ENCODE results near the gene H2BK1. TPM values are rescaled to one million over a fixed set of nuclear protein-coding genes. Genes with fewer than 3 reads are reported as not detected.

H2BK1 gene
- total and polyA plus RNA-seq, 2 experiments from 2014 or later: not detected

DNA sequence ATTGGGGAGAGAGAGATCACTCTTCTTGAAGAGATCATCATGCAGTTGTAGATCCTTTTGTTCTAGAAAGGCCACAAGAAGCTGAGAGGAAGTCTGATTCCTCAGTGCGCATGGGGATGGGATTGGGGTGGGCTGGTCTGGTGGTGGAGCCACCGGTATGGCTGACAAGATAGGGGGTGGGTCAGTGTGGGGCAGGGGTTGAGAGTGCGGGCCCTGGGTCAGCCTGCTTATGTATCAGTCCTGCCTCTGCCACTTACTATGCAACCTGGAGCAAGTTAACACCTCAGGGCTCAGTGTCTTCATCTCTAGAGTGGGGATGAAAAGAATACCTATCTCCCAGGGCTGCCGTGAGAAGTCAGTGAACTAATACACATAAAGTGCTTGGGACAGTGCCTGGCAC, 30.2 kb upstream of the H2BK1 start:
- Histone ChIP-seq H3K36me3 (replicated peaks; ENCODE audit: insufficient read depth, low read depth) (no peaks in the 10 kb centered on the region), H3K27me3 (no peaks in the 10 kb centered on the region), H3K4me2 (no peak overlapping the region), H3K9me3 (ENCODE audit: low read depth) (no peaks in the 10 kb centered on the region), H3K9me2 (replicated peaks; ENCODE audit: insufficient read depth) (no peaks in the 10 kb centered on the region), H3K79me2 (peaks cover 26% of the 10 kb centered on the region), H3K27ac (no peak overlapping the region), H4K20me1 (ENCODE audit: insufficient read depth, poor library complexity, severe bottlenecking) (peaks cover 25% of the 10 kb centered on the region), H3K4me1 (ENCODE audit: insufficient read depth) (peaks cover 10% of the 10 kb centered on the region), H2AFZ (no peak overlapping the region), H3K4me3 (no peak overlapping the region)
- TF ChIP-seq, protein P1, sequence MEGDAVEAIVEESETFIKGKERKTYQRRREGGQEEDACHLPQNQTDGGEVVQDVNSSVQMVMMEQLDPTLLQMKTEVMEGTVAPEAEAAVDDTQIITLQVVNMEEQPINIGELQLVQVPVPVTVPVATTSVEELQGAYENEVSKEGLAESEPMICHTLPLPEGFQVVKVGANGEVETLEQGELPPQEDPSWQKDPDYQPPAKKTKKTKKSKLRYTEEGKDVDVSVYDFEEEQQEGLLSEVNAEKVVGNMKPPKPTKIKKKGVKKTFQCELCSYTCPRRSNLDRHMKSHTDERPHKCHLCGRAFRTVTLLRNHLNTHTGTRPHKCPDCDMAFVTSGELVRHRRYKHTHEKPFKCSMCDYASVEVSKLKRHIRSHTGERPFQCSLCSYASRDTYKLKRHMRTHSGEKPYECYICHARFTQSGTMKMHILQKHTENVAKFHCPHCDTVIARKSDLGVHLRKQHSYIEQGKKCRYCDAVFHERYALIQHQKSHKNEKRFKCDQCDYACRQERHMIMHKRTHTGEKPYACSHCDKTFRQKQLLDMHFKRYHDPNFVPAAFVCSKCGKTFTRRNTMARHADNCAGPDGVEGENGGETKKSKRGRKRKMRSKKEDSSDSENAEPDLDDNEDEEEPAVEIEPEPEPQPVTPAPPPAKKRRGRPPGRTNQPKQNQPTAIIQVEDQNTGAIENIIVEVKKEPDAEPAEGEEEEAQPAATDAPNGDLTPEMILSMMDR (IDR thresholded peaks at IDR 0.05; ENCODE audit: poor library complexity): no peak
- no peak for TF ChIP-seq EZH2 (IDR thresholded peaks at IDR 0.05; ENCODE audit: borderline replicate concordance)
- TF ChIP-seq EZH2phosphoT487 (IDR thresholded peaks at IDR 0.05; ENCODE audit: low read depth, severe bottlenecking, unreplicated experiment): no peak
- 89% methylated on average over 4 of the region's 4 CpGs for WGBS (ENCODE audit: low lambda C conversion rate, missing lambda C conversion rate)
- DNase-seq (ENCODE audit: low spot score): no peak

DNA sequence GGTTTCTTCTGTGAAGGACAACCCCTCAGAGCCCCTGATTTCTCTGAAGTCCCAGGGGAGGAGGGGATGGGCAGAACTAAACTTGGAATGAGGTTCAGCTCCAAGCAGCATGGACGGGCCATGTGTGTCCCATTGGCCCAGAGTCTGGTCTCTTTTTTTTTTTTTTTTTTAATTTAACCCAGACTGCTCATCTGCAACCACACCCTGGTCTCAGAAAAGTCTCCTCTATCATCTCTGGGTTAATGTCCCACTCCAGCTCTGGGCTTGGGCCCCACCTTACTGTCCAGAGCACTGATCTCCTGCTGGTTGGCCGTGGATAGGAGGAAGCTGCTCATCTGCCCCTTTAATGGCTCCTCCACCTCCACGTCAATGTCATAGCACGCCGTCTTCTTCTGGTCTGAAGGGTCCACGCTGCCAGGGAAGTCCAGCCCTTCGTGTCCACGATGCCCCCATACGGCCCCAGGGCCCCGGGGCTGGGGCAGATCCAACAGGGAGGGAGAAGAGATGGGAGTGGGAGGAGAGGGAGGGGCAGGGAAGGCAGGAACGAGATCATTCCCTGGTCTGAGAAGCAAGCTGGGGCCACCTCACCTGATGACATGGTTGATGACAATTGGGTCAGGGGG, 29.7 kb upstream of the H2BK1 start:
- WGBS (ENCODE audit: low lambda C conversion rate, missing lambda C conversion rate): 82% methylated on average over 11 of the region's 11 CpGs
- no peak overlapping the region for H2AFZ ChIP-seq
- no peaks in the 10 kb centered on the region for H3K36me3 ChIP-seq (replicated peaks; ENCODE audit: insufficient read depth, low read depth)
- H3K4me3 ChIP-seq: no peak overlapping the region
- TF ChIP-seq EZH2 (IDR thresholded peaks at IDR 0.05; ENCODE audit: borderline replicate concordance): no peak
- TF ChIP-seq, protein P1 (IDR thresholded peaks at IDR 0.05; ENCODE audit: poor library complexity): no peak
- no peak for TF ChIP-seq EZH2phosphoT487 (IDR thresholded peaks at IDR 0.05; ENCODE audit: low read depth, severe bottlenecking, unreplicated experiment)
- no peak overlapping the region for H3K4me2 ChIP-seq
- DNase-seq (ENCODE audit: low spot score): no peak
- peaks cover 22% of the 10 kb centered on the region for H4K20me1 ChIP-seq (ENCODE audit: insufficient read depth, poor library complexity, severe bottlenecking)
- no peaks in the 10 kb centered on the region for H3K9me3 ChIP-seq (ENCODE audit: low read depth)
- peaks cover 6% of the 10 kb centered on the region for H3K4me1 ChIP-seq (ENCODE audit: insufficient read depth)
- H3K27ac ChIP-seq: no peak overlapping the region
- peaks cover 28% of the 10 kb centered on the region for H3K79me2 ChIP-seq
- H3K27me3 ChIP-seq: no peaks in the 10 kb centered on the region
- no peaks in the 10 kb centered on the region for H3K9me2 ChIP-seq (replicated peaks; ENCODE audit: insufficient read depth)

DNA sequence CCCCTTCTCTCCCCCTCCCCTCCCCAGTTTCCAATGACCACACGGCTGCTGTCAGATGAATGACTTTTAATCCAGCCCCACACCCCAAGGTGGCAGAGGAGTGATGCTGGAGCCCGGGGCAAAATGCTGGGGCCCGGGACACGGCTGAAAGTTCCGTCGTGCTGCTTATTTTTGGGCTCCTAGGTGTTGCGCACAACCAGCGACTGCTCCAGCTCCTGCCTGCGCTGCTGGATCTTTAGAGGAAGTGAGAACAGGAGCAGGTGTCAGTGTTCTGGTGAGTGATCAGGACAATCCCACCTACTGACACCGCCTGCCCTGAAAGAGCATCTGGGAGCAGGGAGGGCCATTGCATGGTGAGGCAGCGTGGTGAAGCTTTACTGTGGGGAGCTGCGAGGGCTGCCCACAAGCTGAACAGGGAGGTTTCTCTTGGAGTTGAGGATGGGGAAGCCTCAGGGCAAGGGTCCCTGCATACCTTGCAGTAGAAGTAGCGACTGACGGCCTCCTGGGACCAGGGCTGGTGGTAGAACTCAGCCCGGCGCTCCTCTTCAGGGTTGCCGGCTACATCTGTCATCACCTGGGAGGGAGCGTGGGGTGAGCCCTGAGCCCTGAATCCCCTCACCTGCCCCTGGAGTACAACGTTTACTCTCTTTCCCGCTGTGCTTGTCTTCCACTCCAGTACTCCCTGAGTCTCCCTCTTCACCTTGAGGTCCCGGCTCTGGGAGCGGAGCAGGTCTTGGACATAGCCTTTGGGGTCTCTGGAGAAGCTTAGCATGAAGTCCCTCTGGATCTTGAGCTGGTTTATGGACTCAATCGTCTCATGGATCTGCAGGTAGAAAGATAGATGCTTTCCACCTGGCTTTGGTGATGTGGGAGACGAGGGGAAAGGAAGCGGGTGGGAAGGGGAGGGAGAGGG, 28.9 kb upstream of the H2BK1 start:
- 94% methylated on average over 25 of the region's 25 CpGs for WGBS (ENCODE audit: low lambda C conversion rate, missing lambda C conversion rate)
- H3K36me3 ChIP-seq (replicated peaks; ENCODE audit: insufficient read depth, low read depth): no peaks in the 10 kb centered on the region

More for the DNA sequence above, 28.9 kb upstream of the H2BK1 start:
- Histone ChIP-seq H4K20me1 (ENCODE audit: insufficient read depth, poor library complexity, severe bottlenecking) (peaks cover 26% of the 10 kb centered on the region), H2AFZ (no peak overlapping the region), H3K9me2 (replicated peaks; ENCODE audit: insufficient read depth) (no peaks in the 10 kb centered on the region), H3K4me1 (ENCODE audit: insufficient read depth) (no peaks in the 10 kb centered on the region), H3K27ac (no peak overlapping the region), H3K9me3 (ENCODE audit: low read depth) (no peaks in the 10 kb centered on the region), H3K79me2 (peaks cover 31% of the 10 kb centered on the region), H3K4me2 (no peak overlapping the region), H3K4me3 (no peak overlapping the region), H3K27me3 (no peaks in the 10 kb centered on the region)
- no peak for DNase-seq (ENCODE audit: low spot score)
- TF ChIP-seq, protein P1 (IDR thresholded peaks at IDR 0.05; ENCODE audit: poor library complexity): no peak
- TF ChIP-seq EZH2phosphoT487 (IDR thresholded peaks at IDR 0.05; ENCODE audit: low read depth, severe bottlenecking, unreplicated experiment): no peak
- TF ChIP-seq EZH2 (IDR thresholded peaks at IDR 0.05; ENCODE audit: borderline replicate concordance): no peak

All from hepatocyte (in vitro differentiated cells).